ENCODE results near the gene FBXO39.
"Not testable (repeated sequence)": the region's sequence is repeated elsewhere in the genome, so short reads cannot be mapped to it uniquely, and the experiment has no call there.

The FBXO39 gene

DNA sequence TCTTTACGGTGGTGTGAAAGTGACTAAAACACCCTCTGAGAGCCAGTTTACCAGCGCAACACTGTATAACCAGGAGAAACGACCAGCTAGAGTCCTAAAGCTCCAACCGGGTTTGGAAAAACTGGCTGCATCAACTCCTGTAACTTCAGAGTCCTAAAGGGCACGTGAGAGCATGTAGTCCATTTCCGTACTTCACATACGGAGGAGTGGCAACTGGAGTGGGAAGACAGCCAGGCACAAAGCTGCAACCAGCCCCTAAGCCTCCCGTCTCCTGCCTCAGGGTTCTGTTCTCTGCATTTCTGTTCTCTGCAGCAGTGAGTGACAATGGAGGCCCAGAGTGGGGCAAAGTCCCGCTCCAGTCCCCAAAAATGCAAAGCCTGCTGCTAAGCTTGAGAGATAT is 36.3 kb downstream of the FBXO39 start:
- H3F3A ChIP-seq (ENCODE audit: low read depth), result no peaks in the 10 kb centered on the region
- no peaks in the 10 kb centered on the region for H3K4me1 ChIP-seq (ENCODE audit: insufficient read depth, low read length, poor library complexity, severe bottlenecking)
- H3K4me3 ChIP-seq (ENCODE audit: low read length, poor library complexity, severe bottlenecking), result no peak overlapping the region
- H3K27me3 ChIP-seq (ENCODE audit: insufficient read depth, low read length, poor library complexity, severe bottlenecking), result no peaks in the 10 kb centered on the region
- H3K36me3 ChIP-seq (ENCODE audit: insufficient read depth, low read length), result no peaks in the 10 kb centered on the region
- H3K9ac ChIP-seq (ENCODE audit: low read depth, low read length, poor library complexity, severe bottlenecking), result no peak overlapping the region
- no peak overlapping the region for H3K4me2 ChIP-seq (ENCODE audit: low read depth, low read length, poor library complexity, severe bottlenecking)
- H2AFZ ChIP-seq (ENCODE audit: low read length), result no peak overlapping the region
- H3K9me2 ChIP-seq (replicated peaks; ENCODE audit: low read depth, low read length), result no peaks in the 10 kb centered on the region
- TF ChIP-seq EZH2phosphoT487 (IDR thresholded peaks at IDR 0.05; ENCODE audit: borderline replicate concordance), result no peak
- TF ChIP-seq, protein P1, sequence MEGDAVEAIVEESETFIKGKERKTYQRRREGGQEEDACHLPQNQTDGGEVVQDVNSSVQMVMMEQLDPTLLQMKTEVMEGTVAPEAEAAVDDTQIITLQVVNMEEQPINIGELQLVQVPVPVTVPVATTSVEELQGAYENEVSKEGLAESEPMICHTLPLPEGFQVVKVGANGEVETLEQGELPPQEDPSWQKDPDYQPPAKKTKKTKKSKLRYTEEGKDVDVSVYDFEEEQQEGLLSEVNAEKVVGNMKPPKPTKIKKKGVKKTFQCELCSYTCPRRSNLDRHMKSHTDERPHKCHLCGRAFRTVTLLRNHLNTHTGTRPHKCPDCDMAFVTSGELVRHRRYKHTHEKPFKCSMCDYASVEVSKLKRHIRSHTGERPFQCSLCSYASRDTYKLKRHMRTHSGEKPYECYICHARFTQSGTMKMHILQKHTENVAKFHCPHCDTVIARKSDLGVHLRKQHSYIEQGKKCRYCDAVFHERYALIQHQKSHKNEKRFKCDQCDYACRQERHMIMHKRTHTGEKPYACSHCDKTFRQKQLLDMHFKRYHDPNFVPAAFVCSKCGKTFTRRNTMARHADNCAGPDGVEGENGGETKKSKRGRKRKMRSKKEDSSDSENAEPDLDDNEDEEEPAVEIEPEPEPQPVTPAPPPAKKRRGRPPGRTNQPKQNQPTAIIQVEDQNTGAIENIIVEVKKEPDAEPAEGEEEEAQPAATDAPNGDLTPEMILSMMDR (conservative IDR thresholded peaks at IDR 0.05; ENCODE audit: low read length), result no peak
- no peaks in the 10 kb centered on the region for H3K79me2 ChIP-seq (ENCODE audit: insufficient read depth, low read length)
- no peaks in the 10 kb centered on the region for H3K9me3 ChIP-seq (ENCODE audit: insufficient read depth, low read depth, low read length)
- H4K20me1 ChIP-seq (ENCODE audit: insufficient read depth, low read length, poor library complexity, severe bottlenecking), result no peaks in the 10 kb centered on the region

DNA sequence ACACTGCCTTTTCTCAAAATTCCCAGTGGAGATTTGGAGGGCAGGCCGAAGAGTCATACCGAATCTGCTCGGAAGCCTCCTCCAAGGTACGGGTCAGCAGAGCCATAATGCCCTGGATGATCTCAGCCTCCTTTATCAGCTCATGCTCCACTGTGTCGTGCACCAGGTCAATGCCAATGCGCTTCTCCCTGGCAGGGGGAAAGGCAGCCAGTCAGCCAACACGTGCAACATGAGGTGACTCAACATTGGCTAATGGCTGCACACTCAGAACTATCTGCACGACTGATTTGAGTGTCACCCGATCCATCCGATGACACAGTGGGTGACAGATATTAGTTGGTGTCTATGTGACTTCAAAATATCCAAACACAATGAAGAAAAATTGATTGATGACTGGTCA is 39.8 kb downstream of the FBXO39 start:
- Histone ChIP-seq H3K27me3 (ENCODE audit: insufficient read depth, low read length, poor library complexity, severe bottlenecking) (no peaks in the 10 kb centered on the region), H3K4me3 (ENCODE audit: low read length, poor library complexity, severe bottlenecking) (no peak overlapping the region)

DNA sequence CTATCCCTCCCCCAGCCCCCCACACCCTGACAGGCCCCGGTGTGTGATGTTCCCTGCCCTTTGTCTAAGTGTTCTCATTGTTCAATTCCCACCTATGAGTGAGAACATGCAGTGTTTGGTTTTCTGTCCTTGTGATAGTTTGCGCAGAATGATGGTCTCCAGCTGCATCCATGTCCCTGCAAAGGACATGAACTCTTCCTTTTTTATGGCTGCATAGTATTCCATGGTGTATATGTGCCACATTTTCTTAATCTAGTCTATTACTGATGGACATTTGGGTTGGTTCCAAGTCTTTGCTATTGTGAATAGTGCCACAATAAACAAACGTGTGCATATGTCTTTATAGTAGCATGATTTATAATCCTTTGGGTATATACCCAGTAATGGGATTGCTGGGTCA is 40.4 kb downstream of the FBXO39 start:
- not testable (repeated sequence) for H2AFZ ChIP-seq (ENCODE audit: low read length); H3K9ac ChIP-seq (ENCODE audit: low read depth, low read length, poor library complexity, severe bottlenecking); H4K20me1 ChIP-seq (ENCODE audit: insufficient read depth, low read length, poor library complexity, severe bottlenecking); H3K9me2 ChIP-seq (replicated peaks; ENCODE audit: low read depth, low read length); H3K4me3 ChIP-seq (ENCODE audit: low read length, poor library complexity, severe bottlenecking); H3F3A ChIP-seq (ENCODE audit: low read depth); H3K36me3 ChIP-seq (ENCODE audit: insufficient read depth, low read length); H3K4me1 ChIP-seq (ENCODE audit: insufficient read depth, low read length, poor library complexity, severe bottlenecking); H3K27me3 ChIP-seq (ENCODE audit: insufficient read depth, low read length, poor library complexity, severe bottlenecking); H3K9me3 ChIP-seq (ENCODE audit: insufficient read depth, low read depth, low read length); H3K79me2 ChIP-seq (ENCODE audit: insufficient read depth, low read length); H3K4me2 ChIP-seq (ENCODE audit: low read depth, low read length, poor library complexity, severe bottlenecking)

More for the DNA sequence above, 39.8 kb downstream of the FBXO39 start:
- TF ChIP-seq EZH2phosphoT487 (IDR thresholded peaks at IDR 0.05; ENCODE audit: borderline replicate concordance), result no peak
- TF ChIP-seq, protein P1 (conservative IDR thresholded peaks at IDR 0.05; ENCODE audit: low read length), result no peak
- Histone ChIP-seq H3K4me1 (ENCODE audit: insufficient read depth, low read length, poor library complexity, severe bottlenecking) (no peaks in the 10 kb centered on the region), H3K9me3 (ENCODE audit: insufficient read depth, low read depth, low read length) (no peaks in the 10 kb centered on the region), H3K9ac (ENCODE audit: low read depth, low read length, poor library complexity, severe bottlenecking) (no peak overlapping the region), H3K36me3 (ENCODE audit: insufficient read depth, low read length) (no peaks in the 10 kb centered on the region), H3F3A (ENCODE audit: low read depth) (no peaks in the 10 kb centered on the region), H3K4me2 (ENCODE audit: low read depth, low read length, poor library complexity, severe bottlenecking) (no peak overlapping the region), H3K9me2 (replicated peaks; ENCODE audit: low read depth, low read length) (no peaks in the 10 kb centered on the region), H2AFZ (ENCODE audit: low read length) (no peak overlapping the region), H4K20me1 (ENCODE audit: insufficient read depth, low read length, poor library complexity, severe bottlenecking) (no peaks in the 10 kb centered on the region), H3K79me2 (ENCODE audit: insufficient read depth, low read length) (no peaks in the 10 kb centered on the region)

DNA sequence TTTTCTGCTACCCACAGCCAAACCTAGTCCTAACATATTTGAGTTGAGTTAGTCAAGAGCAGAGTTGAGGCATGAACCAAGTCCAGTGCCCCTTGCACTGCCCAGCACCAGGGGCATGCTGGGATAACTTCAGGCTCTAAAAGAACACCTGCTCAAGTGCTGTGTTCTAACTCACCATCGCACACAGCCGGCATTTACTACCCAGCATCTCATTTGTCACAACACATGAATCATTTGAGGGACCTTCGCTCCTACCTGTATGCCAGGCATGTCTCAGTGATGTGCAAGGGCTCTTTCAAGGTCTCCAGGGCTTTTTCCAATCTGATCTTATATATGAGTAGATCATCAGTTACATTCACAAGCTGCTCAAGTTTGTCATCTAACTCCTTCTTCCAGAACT is 42.9 kb downstream of the FBXO39 start:
- Histone ChIP-seq H3K36me3 (ENCODE audit: insufficient read depth, low read length) (no peaks in the 10 kb centered on the region), H4K20me1 (ENCODE audit: insufficient read depth, low read length, poor library complexity, severe bottlenecking) (no peaks in the 10 kb centered on the region), H3K4me2 (ENCODE audit: low read depth, low read length, poor library complexity, severe bottlenecking) (no peak overlapping the region), H3F3A (ENCODE audit: low read depth) (no peaks in the 10 kb centered on the region), H3K9ac (ENCODE audit: low read depth, low read length, poor library complexity, severe bottlenecking) (no peak overlapping the region), H3K27me3 (ENCODE audit: insufficient read depth, low read length, poor library complexity, severe bottlenecking) (no peaks in the 10 kb centered on the region), H3K9me3 (ENCODE audit: insufficient read depth, low read depth, low read length) (no peaks in the 10 kb centered on the region), H3K9me2 (replicated peaks; ENCODE audit: low read depth, low read length) (no peaks in the 10 kb centered on the region), H3K79me2 (ENCODE audit: insufficient read depth, low read length) (no peaks in the 10 kb centered on the region), H3K4me3 (ENCODE audit: low read length, poor library complexity, severe bottlenecking) (no peak overlapping the region), H2AFZ (ENCODE audit: low read length) (no peak overlapping the region), H3K4me1 (ENCODE audit: insufficient read depth, low read length, poor library complexity, severe bottlenecking) (no peaks in the 10 kb centered on the region)
- no peak for TF ChIP-seq EZH2phosphoT487 (IDR thresholded peaks at IDR 0.05; ENCODE audit: borderline replicate concordance)
- TF ChIP-seq, protein P1 (conservative IDR thresholded peaks at IDR 0.05; ENCODE audit: low read length), result no peak
